GOT3 (cell line): ENCODE measurements around the gene GPR32.
"Not testable (repeated sequence)": the region's sequence is repeated elsewhere in the genome, so short reads cannot be mapped to it uniquely, and the experiment has no call there.

Experiments used
- DNase-seq: peaks from one replicate; lab custom pipeline; 2025; ENCODE audit warnings: mixed read lengths; lab: John Stamatoyannopoulos, UW

GPR32 gene

GRCh38 chr19:50749490-50749889 is 20.8 kb upstream of the GPR32 start:
- no peak for DNase-seq

GRCh38 chr19:50750010-50750409 is 20.3 kb upstream of the GPR32 start:
- DNase-seq, result no peak

GRCh38 chr19:50753879-50754278 is 16.4 kb upstream of the GPR32 start:
- DNase-seq, result no peak

- DNase-seq, result not testable (repeated sequence)
Measured at GRCh38 chr19:50756244-50756643, 14.0 kb upstream of the GPR32 start.

GRCh38 chr19:50757624-50758023 is 12.6 kb upstream of the GPR32 start:
- DNase-seq, result not testable (repeated sequence)

- not testable (repeated sequence) for DNase-seq
Measured at GRCh38 chr19:50759076-50759475, 11.2 kb upstream of the GPR32 start.

GRCh38 chr19:50759886-50760285 is 10.4 kb upstream of the GPR32 start:
- no peak for DNase-seq

- not testable (repeated sequence) for DNase-seq
Measured at GRCh38 chr19:50761501-50761900, 8.8 kb upstream of the GPR32 start.

GRCh38 chr19:50763521-50763920 is 6.7 kb upstream of the GPR32 start:
- DNase-seq, result not testable (repeated sequence)

GRCh38 chr19:50764409-50764808 is 5.9 kb upstream of the GPR32 start:
- no peak for DNase-seq

- DNase-seq, result not testable (repeated sequence)
Measured at GRCh38 chr19:50766746-50767145, 3.5 kb upstream of the GPR32 start.

GRCh38 chr19:50767263-50767662 is 3.0 kb upstream of the GPR32 start:
- not testable (repeated sequence) for DNase-seq

- no peak for DNase-seq
Measured at GRCh38 chr19:50768277-50768676, 2.0 kb upstream of the GPR32 start.

- no peak for DNase-seq
Measured at GRCh38 chr19:50770888-50771287, 624 bp downstream of the GPR32 start.

GRCh38 chr19:50772476-50772875 is 2.2 kb downstream of the GPR32 start:
- DNase-seq, result no peak

- DNase-seq, result not testable (repeated sequence)
Measured at GRCh38 chr19:50772912-50773311, 2.6 kb downstream of the GPR32 start.

- not testable (repeated sequence) for DNase-seq
Measured at GRCh38 chr19:50773454-50773853, 3.2 kb downstream of the GPR32 start.

- DNase-seq, result no peak
Measured at GRCh38 chr19:50776131-50776530, 5.9 kb downstream of the GPR32 start.

- DNase-seq, result no peak
Measured at GRCh38 chr19:50777261-50777660, 7.0 kb downstream of the GPR32 start.

GRCh38 chr19:50777830-50778303 is 7.6 kb downstream of the GPR32 start:
- DNase-seq, result no peak

- DNase-seq, result no peak
Measured at GRCh38 chr19:50778906-50779430, 8.7 kb downstream of the GPR32 start.

- DNase-seq, result no peak
Measured at GRCh38 chr19:50779504-50780457, 9.5 kb downstream of the GPR32 start.

- DNase-seq, result no peak
Measured at GRCh38 chr19:50780753-50781435, 10.6 kb downstream of the GPR32 start.
